ENCODE results near the gene ZNF865. TPM values are rescaled to one million over a fixed set of nuclear protein-coding genes. Genes with fewer than 3 reads are reported as not detected.

Gene ZNF865
- total and polyA plus RNA-seq, 2 of the 4 experiments (the other 2 are of a cell fraction) = under 0.01 to 4.6 TPM

GRCh38 chr19:55648585-55649267, 43.3 kb downstream of the ZNF865 start:
- ATAC-seq (ENCODE audit: low read depth) (no peak), DNase-seq (no peak)
- H2BK120ac ChIP-seq (ENCODE audit: low read depth, low read length) = no peak overlapping the region
- no TSS peak for BruUV-seq (replicated peaks)
- H3K27ac ChIP-seq (ENCODE audit: insufficient read depth, low read length) = peak overlapping the region; percentile 97
- no peaks in the 10 kb centered on the region for H3K9me1 ChIP-seq (ENCODE audit: insufficient read depth, low read length)
- H3K56ac ChIP-seq (ENCODE audit: extremely low read depth, insufficient read depth, low read length) = peak overlapping the region; percentile 60; the same call in 1 of the 2 replicates
- H2BK15ac ChIP-seq (ENCODE audit: low read depth, low read length) = 0 out of 3 replicates have a peak overlapping the region, but pooled peaks have one; percentile 59
- H3K79me1 ChIP-seq (ENCODE audit: low read depth in 1 of 2, low read length in 2 of 2) = peaks cover 18 to 45% of the 10 kb centered on the region in 2 experiments
- H4K8ac ChIP-seq (ENCODE audit: low read depth in 2 of 2, low read length in 2 of 2) = peak overlapping the region; percentile 92 to 100
- H2AK9ac ChIP-seq (replicated peaks; ENCODE audit: low read depth, low read length, poor library complexity) = peak overlapping the region; percentile 100
- H3K9me3 ChIP-seq (ENCODE audit: control insufficient read depth, insufficient read depth, low read length) = no peaks in the 10 kb centered on the region
- H4K20me1 ChIP-seq (ENCODE audit: insufficient read depth, low read length) = no peaks in the 10 kb centered on the region
- H2AK5ac ChIP-seq (ENCODE audit: low read depth, low read length) = peak overlapping the region; percentile 98
- peak overlapping the region; percentile 94 for H3K14ac ChIP-seq (replicated peaks; ENCODE audit: low read depth, low read length)
- H3K4me1 ChIP-seq (ENCODE audit: control insufficient read depth, insufficient read depth, low read length) = peaks cover 8% of the 10 kb centered on the region
- dilution Hi-C loops (cut with HindIII; ENCODE audit: low sequenced_read_pairs, unreplicated experiment) (no loop called here), intact Hi-C loops (cut with micrococcal nuclease) (no loop called here), in situ Hi-C loops (cut with MboI; ENCODE audit: low sequenced_read_pairs) (loop anchor here (25.0 kb wide), 2 partner anchors 361 to 536 kb away; partner anchors contain the start of genes BRSK1, HSPBP1 and PPP1R12C)
- H2AFZ ChIP-seq (replicated peaks; ENCODE audit: low read length, poor library complexity) = peak overlapping the region; percentile 95
- peak overlapping the region; percentile 99 for H3K4me2 ChIP-seq (ENCODE audit: low read depth, low read length)
- H3K4me3 ChIP-seq (ENCODE audit: insufficient read depth, low read depth, low read length) = peak overlapping the region; percentile 86
- ChIA-PET POLR2A (ENCODE audit: unreplicated experiment) (interaction anchor here (0.6 kb wide), 1 partner anchor 33 kb away, joined by 12 read pairs; no protein-coding TSS in a partner anchor), CTCF (no interaction called here)
- peak overlapping the region; percentile 55; the same call in 1 of the 2 replicates for H3K18ac ChIP-seq (ENCODE audit: low read depth, low read length)
- H3K4ac ChIP-seq (ENCODE audit: low read depth, low read length) = peak overlapping the region; percentile 92
- H3K27me3 ChIP-seq (ENCODE audit: control insufficient read depth, insufficient read depth, low read length) = no peaks in the 10 kb centered on the region
- 15% methylated on average over 5 of the region's 25 CpGs; no CpG with 5 or more reads in 1 of the 2 experiments for WGBS, 2 experiments (ENCODE audit: extremely low coverage in 2 of 2, insufficient read length in 1 of 2)
- TF ChIP-seq RFX5 (IDR thresholded peaks at IDR 0.05; ENCODE audit: low read depth, low read length) = no peak
- TF ChIP-seq RAD21 (IDR thresholded peaks at IDR 0.05; ENCODE audit: low read length) = no peak
- no peak for TF ChIP-seq BHLHE40 (IDR thresholded peaks at IDR 0.05; ENCODE audit: low read depth, low read length)
- TF ChIP-seq MAFK (IDR thresholded peaks at IDR 0.05; ENCODE audit: low read depth, low read length) = no peak
- TF ChIP-seq POLR2A (IDR thresholded peaks at IDR 0.05; ENCODE audit: low read depth, low read length) = no peak
- TF ChIP-seq USF2 (IDR thresholded peaks at IDR 0.05; ENCODE audit: low read depth, low read length) = no peak
- no peak for TF ChIP-seq MXI1 (IDR thresholded peaks at IDR 0.05; ENCODE audit: borderline replicate concordance, low read depth, low read length)
- TF ChIP-seq SMC3 (IDR thresholded peaks at IDR 0.05; ENCODE audit: low read depth, low read length) = no peak
- no peak for TF ChIP-seq MAZ (IDR thresholded peaks at IDR 0.05; ENCODE audit: borderline replicate concordance, low read depth, low read length)
- no peak for TF ChIP-seq CTCF (conservative IDR thresholded peaks at IDR 0.05; ENCODE audit: low read depth, low read length)
- TF ChIP-seq RCOR1 (IDR thresholded peaks at IDR 0.05; ENCODE audit: insufficient replicate concordance, low read length) = no peak
- no peak for TF ChIP-seq CHD1 (IDR thresholded peaks at IDR 0.05; ENCODE audit: low read depth, low read length)
- H3K9ac ChIP-seq (ENCODE audit: low read depth, low read length) = peak overlapping the region; percentile 95
- peaks cover 19% of the 10 kb centered on the region for H3K36me3 ChIP-seq (ENCODE audit: control insufficient read depth, insufficient read depth, low read length)
- peak overlapping the region; percentile 88 for H4K5ac ChIP-seq (ENCODE audit: low read depth, low read length)
- H2BK20ac ChIP-seq (ENCODE audit: low read depth, low read length) = no peak overlapping the region; the same call in 1 of the 2 replicates
- H3K23ac ChIP-seq (ENCODE audit: low read depth, low read length) = peak overlapping the region; percentile 94; the same call in 1 of the 2 replicates
- peak overlapping the region; percentile 85 for H4K91ac ChIP-seq (ENCODE audit: insufficient read depth, low read depth, low read length)
- peak overlapping the region; percentile 94 for H2BK5ac ChIP-seq (ENCODE audit: low read depth, low read length, poor library complexity, severe bottlenecking)

Data from IMR-90 (cell line).